HG03521 (cell line): ENCODE results near the gene WDR59.
"Not testable (repeated sequence)": the region's sequence is repeated elsewhere in the genome, so short reads cannot be mapped to it uniquely, and the experiment has no call there.

Experiments used
- ATAC-seq: cut with Tn5 transposase; IDR thresholded peaks from one replicate; pipeline ENCODE4 v1.9.1; 2021; ENCODE audit warnings: mild to moderate bottlenecking, moderate library complexity; ENCODE audit not compliant: unreplicated experiment

The WDR59 gene

DNA sequence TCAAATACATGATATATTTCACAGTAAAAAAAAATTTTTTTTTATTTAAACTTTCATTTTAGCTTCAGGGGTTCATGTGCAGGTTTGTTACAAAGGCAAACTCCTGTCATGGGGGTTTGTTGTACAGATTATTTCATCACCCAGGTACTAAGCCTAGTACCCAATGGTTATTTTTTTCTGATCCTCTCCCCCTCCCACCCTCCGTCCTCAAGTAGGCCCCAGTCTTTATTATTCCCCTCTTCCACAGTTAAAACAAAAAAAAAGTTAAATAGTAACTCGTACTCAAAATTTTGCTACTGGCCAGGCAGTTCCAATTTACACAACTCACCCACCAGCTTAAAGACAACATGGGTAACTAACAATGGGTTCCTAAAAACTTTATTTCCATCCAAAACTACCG, 63.9 kb downstream of the WDR59 start:
- no peak for ATAC-seq

DNA sequence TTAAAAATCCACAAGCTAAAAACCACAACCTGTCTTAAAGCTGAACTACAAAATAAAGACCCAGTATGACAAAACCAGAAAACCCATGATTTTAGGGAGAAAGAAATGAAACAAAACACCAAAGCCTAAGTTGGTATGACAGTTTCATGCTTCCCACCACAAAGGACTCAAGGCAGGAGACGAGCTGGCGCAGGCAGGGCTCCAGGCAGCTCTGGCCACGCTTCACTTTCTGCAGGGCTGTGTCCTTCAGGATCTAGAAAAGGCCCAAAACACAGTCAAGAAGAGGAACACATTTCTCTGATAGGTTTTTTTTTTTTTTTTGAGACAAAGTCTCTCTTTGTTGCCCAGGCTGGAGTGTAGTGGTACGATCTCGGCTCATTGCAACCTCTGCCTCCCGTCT, 75.3 kb downstream of the WDR59 start:
- no peak for ATAC-seq

DNA sequence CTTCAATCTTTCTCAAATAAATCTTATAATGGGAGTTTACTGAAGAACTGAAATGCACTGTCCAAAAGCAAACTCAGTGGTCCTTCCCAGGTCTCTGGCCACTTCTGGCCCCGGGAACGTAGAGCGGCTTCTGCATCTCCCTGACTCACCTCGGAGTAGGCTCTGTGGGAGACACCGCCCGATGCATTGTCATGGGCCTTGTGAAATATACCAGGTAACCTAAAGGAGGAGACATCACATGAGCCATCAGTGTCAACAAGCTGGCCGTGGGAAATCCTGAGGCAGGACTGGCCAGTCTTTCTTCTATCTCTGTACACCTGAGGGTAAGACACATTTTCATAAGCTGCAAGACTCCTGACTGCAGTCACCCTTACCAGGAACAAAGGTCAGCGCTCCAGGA, 76.2 kb downstream of the WDR59 start:
- not testable (repeated sequence) for ATAC-seq

DNA sequence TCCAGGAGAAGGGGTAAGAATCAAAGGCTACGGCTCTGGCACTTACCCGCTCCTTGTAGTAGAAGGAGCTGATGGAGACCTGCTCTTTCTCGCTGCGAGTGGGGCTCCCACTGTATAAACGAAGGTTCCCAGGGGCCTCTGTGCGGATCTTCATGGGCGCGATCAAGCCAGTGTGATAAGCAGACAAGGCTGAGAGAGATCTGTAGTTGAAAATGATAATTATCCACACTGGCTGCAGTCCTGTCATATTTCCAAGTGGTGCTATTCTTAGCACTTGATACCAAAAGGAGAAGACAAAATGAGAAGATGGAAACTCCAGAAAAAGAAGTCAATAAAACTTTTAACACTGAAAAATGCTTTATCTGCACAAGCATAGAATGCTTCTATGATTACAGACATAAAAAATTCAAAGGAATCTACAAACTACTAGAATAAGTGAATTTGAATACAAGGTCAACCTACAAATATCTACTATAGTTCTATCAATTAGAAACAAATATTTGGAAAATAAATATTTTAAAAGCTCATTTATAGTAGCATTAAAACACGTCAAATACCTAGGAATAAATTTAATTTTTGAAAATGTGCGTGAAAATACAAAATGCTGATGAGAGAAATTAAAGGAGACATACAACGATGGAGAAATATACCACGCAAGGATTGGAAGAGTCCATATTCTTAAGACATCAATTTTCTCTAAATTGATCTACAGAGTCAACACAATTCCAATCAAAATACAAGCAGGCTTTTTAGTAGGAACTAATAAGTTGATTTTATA, 80.8 kb downstream of the WDR59 start:
- no peak for ATAC-seq

DNA sequence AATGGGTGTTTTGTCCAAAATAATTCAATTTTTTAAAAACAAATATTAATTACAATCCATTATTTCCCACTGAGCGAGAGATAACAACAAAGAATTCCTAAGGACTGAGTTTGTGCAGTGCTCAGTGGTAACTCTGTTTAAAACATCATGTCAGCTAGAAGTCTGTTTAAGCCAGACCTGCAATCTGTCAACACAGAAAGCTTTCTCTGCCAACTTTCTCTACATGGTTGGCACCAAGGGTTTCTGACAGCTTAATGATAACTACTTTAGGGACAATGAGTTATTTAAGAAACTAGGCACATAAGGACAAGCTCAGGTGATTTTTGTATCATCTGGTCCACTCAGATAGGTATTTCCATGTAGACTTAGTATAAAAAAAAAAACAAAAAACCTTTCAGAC, 81.8 kb downstream of the WDR59 start:
- no peak for ATAC-seq

DNA sequence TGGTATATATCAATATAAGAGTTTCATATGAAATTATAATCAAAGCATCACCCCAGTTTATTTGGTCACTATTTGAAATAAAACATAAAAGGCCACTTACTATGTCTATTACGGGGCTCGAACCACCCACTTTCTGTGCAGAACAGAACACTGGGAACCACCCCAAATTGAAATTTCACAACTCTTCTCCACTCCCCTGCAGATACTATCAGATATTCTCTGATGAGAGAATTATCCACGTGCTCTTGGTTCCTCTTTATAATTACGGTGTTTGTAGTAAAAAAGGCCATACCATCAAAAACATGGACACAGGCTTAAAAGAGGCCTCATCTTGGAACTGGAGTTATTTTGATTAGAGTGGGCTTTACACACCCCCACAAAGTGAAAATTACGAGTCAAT, 82.8 kb downstream of the WDR59 start:
- ATAC-seq, result no peak

DNA sequence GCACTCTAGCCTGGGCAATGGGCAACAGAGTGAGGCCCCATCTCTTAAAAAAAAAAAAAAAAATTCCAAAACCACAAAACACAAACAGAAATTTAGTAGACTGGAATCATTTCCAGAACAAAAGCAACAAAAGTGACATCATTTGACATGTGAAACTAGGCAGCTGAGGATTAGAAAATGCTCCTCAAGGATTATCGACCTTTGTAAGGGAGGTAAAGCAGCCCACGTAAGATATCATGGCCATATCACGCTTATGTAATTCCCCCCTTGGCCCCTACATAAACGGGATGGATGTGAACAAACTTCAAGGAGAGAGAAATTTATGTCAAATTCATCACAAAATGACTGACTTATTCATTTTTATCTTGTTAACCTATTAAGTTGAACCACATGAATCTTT, 83.3 kb downstream of the WDR59 start:
- ATAC-seq, result no peak

DNA sequence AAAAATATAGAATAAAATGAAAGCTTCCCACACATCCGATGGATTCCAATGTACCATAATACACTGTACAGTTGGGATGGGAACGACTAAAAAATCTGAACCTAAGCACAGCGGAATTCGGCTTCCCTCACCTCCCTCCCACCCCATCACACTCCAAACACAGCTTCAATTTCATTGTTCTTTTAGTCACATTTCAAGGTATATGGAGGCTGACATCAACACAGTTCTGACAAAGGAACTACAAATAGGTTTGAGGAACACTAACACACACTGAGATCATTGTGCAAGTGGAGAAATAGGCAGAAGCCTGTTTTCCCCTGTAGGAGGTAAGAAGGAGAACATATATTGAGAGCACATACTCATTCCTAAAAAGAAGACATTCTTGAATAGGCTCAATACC, 85.1 kb downstream of the WDR59 start:
- ATAC-seq, result no peak

DNA sequence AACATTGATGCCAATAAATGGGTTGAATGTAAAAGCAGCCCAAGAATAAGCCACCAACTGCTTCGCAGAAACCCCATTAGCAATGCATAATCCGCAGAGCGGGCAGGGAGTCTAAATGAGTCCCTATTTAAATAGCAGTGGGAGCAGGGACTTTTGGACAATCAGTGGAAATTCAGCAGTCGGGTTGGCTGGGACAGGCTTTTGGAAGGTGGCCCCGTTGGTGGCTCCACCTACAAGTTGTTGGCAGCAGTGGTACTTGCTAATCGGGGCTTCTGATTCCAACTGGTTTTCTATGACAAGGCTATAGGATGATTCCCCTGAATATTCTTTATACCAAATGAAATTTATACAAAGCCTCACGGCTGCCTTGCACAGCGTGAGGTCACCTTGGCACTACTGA, 86.3 kb downstream of the WDR59 start:
- ATAC-seq, result no peak

DNA sequence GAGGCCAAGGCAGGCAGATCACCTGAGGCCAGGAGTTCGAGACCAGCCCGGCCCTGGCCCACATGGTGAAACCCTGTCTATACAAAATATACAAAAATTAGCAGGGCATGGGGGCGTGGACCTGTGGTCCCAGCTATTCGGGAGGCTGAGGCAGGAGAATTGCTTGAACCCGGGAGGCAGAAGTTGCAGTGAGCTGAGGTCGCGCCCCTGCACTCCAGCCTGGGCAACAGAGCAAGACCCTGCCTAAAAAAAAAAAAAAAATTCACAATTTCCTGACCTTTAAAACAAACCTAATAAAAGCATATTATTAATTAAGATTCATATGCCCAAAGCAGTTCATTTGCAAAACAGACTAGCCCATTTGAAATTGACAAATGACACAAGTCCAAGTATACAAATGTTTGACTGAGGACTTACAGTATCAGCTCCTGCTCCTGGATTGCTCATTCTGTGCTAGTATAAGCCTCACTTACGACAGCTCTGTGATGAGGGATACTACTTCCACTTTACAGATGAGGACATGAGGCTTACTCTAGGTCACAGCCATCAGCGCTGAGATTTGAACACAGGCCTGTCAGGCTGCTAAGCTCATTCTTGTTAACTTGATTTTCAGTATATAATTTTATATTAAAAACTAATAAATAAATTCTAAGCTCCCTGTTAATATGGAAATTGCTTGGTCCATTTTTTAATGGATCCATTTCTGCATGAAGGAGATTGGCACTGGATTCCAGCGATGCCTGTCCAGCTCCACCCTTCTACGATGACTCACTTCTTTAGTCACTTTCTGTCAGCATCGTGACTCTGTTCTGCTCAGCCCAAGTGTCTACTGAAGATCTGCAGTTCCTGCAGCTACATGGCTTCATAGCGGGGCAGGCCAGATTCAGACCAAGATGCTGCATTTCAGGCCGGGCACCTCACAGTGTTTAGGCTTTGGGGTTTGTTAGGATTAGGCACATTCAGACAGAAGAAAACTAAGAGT, 88.2 kb downstream of the WDR59 start:
- ATAC-seq, result no peak

DNA sequence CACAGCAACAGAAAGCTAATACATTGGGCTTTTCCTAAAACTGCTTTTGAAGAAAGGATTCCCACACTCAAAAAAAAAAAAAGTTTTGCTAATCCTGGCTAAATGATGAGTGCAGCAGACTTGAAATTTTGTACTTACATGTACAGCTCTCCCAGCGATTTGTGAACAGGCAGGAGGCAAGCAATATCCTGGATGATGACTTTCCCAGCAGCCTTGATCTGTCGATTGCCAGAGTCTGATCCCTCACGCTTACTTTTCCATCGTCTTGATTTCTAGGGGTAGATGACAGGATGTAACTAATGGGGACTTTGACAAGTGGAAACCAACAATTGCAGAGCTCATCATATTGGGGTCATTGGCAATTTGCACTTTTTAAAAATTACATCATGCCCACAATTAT, 91.4 kb downstream of the WDR59 start:
- no peak for ATAC-seq

DNA sequence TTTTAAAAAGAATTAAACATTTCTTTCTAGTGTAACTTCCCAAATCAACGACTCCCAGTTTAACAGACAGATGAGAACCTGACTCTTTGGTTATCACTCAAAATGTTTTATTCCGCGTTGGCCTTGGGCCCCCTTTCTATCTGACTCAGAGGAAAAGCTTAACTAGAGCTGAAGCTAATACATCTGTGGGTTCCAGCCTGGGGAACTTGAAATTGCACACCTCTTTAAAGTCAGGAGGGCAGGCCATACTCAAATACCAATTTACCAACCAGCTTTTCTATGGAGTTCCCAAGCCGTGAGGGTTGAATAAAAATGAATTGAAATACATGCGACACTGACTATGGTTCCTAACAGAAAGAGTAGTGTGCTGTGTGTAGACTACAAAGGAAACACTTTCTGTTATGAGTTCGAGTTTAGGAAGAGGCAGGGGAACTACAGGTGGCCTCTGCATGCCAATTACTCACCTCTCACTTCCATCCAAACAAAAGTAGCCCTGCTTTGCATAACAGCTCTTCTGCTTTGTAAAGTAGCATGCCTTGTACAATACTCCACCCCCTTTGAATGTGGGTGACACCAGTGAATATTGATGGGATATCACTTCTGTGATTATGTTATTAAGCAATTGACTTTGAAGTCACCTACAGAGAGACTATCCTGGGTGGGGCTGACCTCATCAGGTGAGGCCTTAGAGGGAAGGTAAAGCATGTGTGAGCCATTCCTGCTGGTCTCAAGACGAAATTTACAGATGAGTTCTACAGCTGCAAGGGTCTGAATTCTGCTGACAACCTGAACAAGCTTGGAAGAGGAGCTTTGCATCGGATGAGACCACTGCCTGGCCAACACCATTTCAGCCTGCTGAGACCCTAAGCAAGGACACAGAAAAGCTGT, 92.1 kb downstream of the WDR59 start:
- peak; percentile 73 for ATAC-seq

DNA sequence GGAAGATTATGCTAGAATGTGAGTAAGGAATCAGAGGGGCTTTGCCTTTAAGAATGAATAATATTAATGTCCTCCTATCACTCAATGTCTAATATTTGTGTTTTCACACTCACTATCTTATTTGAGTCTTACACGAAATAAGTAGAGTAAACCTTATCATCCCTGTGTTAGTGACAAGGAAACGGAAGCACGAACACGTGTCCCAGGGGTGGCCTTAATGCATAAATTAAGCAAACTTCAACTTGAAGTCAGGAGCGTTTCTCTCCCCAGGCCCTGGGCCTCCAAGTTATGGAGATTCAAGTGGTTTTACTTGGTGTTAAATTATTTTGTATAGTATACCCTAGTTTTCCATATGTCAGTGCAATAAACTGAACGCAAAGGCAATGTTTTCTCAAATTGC, 96.0 kb downstream of the WDR59 start:
- ATAC-seq, result no peak

DNA sequence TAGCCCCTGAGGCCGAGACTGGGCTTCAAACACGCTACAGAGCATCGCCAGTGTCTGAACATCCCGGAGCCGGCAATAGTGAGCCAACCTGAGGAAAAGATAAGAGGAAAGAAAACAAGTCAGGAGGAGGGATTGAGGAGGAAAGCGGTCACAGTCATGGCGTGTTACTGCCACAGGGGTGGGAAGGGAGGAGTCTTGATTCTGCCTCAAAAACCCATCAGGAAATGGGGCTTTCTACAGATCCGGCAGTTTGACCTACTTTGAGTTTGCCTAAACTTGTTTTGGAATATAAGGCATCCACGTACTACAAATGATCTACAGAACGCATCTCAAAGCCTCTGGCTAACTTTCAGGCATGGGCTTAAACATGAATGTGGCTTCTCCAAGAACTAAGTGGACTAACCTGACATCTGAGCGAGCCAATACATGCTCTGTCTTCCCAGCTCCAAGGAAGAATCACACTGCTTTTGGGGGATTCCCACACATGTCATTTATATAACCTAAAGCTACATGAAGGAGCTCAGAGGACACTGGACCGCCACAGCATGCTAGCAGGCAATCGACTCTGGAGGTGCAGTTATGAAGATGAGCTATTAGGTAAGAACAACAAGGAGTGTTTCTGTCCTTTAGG, 96.6 kb downstream of the WDR59 start:
- ATAC-seq, result no peak

DNA sequence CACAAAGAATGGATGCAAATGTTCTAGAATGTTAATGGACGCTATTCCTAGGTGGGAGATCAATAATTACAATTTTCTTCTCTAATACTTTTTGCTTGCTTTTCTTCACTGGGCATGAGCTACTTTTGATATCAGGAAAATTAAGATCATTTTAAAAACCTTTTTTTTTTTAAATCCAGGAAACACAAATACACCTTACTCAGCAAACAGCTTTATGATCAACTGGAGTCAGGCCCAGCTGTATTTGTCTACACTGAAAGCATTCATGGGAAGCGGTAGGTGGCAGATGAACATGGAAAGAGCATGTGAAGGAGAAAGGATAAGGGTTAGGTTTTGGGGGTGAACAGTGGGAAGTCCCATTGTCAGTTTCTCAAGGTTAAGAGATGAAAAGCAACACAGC, 97.8 kb downstream of the WDR59 start:
- ATAC-seq, result no peak

DNA sequence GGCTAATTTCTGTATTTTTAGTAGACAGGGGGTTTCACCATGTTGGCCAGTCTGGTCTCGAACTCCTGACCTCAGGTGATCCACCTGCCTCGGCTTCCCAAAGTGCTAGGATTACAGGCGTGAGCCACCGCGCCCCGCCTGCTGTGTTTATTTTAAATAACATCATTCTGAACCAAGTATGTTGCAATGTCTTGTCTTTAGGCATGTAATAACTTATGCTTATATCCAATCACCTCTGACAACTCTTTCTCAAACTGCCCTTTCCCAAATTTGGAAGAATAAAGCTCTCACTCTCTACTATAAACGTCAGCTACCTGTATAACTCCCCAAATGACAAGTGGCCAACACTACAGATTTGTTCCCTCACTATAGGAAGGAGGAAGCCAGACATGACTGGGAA, 107.2 kb downstream of the WDR59 start:
- no peak for ATAC-seq

DNA sequence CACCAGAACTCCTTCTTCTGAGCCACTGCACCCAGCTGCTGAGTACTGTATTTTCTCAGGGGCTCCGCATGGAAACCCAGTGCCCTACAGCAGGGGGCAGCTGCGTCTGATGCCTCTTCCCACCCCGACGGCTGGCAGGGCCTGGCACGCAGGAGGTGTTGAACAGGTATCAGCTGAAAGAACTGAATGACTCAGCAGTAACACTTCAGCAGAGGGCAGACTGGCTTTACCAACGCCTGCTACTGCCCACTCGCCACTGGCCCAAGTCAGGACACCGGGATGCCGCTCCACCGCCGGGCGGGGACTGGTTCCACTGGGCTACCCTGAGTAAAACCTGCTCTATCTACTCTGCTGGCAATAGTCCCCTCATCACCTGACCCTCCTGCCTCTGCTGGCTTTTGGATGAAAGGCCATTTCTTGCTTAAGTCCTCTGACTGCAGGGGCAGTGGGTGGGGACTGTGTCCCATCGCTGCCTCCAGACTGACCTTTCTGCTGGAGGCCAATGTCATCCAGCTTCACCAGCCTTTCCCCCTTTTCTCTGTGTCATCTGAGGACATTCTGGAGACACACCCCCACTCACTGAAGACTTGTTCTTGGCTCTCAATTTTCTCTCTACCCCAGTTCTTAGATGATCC, 109.9 kb downstream of the WDR59 start:
- no peak for ATAC-seq

DNA sequence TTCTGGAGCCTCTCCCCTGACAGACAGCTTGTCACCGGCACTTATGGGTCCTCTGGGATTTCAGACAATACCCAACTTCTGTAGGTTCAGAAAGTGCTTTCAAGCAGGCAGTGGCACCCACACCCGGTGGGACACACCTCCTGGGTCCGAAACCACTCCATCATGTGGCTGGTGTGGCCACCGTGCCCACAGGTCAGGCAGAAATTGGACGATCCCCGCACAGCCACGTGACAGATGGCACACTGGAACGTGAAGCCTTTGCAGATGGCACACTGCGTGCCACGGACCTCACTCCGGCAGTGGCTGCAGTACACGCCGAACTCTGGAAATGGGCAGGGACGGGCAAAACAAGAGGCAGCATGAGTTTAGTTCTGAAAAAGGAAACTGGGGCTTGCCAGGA, 110.8 kb downstream of the WDR59 start:
- no peak for ATAC-seq

DNA sequence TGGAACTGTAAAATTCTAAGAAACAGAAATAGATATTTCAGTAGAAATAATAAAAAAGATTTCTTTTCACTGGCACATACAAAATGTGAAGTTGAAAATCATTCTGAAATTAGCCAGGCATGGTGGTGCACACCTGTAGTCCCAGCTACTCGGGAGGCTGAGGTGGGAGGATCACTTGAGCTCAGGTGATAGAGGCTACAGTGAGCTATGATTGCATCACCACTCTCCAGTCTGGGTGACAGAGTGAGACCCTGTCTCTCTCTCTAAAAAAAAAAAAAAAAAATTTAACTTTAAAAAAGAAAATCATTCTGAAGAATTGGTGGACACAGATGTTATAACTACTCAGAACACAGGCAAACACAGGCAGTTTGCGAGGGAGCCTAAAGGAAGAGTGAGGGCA, 112.6 kb downstream of the WDR59 start:
- ATAC-seq, result no peak

DNA sequence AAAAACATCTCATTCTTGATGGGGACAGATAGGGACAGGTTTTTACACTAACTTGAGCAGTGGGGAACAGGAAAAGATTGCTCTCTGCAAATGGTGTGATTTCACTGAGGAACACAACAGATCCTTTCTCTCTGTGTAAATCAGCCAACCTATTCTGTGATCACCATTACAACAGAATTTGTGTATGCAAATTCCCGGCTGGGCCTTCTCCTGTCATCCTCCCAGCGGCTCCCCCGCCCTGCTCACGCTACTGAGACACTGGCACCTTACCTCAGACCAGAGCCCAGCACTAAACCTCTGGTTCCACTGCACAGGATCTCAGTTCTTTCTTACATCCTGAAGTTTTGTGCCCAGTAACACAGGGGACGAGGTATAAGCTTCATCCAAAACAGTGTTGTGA, 113.3 kb downstream of the WDR59 start:
- no peak for ATAC-seq
